NCI-H526 treated with DMSO at 0.1 percent for 48 hours (cell line): ENCODE measurements around the gene TRAF3IP1.
A peak's percentile ranks its signal among the peaks of the same experiment; 100 is the strongest.
"Not testable (repeated sequence)": the region's sequence is repeated elsewhere in the genome, so short reads cannot be mapped to it uniquely, and the experiment has no call there.

Experiments
- DNase-seq: peaks from one replicate; lab custom pipeline; 2025; lab: John Stamatoyannopoulos, UW

Gene TRAF3IP1, protein sequence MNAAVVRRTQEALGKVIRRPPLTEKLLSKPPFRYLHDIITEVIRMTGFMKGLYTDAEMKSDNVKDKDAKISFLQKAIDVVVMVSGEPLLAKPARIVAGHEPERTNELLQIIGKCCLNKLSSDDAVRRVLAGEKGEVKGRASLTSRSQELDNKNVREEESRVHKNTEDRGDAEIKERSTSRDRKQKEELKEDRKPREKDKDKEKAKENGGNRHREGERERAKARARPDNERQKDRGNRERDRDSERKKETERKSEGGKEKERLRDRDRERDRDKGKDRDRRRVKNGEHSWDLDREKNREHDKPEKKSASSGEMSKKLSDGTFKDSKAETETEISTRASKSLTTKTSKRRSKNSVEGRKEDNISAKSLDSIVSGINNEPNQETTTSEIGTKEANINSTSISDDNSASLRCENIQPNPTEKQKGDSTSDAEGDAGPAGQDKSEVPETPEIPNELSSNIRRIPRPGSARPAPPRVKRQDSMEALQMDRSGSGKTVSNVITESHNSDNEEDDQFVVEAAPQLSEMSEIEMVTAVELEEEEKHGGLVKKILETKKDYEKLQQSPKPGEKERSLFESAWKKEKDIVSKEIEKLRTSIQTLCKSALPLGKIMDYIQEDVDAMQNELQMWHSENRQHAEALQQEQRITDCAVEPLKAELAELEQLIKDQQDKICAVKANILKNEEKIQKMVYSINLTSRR

GRCh38 chr2:238320246-238320647 is at the start of gene TRAF3IP1:
Gene TRAF3IP1 (plus strand): TSS chr2:238320518. CDS start chr2:238320663, 145 bp downstream.
- DNase-seq = peak; percentile 77

DNA sequence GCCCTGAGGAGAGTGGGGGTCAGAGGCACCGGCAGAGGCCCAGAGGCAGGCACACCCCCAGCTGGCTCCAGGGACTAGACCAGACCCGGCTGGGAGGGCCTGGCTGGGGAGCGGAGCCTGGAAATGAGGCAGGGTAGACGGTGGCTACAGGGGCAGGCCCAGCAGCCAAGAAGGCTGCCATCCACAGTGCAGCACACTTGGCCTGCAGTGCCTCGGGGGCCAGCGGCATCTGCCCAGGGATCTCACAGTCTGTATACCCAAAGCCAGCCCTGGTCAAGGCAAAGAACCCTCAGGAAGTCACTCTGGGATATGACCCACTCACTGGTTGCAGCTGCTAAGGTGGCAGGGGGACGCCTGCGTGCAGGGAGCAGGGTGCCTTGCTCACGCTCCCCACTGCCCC is 49.7 kb upstream of the TRAF3IP1 start:
- no peak for DNase-seq

DNA sequence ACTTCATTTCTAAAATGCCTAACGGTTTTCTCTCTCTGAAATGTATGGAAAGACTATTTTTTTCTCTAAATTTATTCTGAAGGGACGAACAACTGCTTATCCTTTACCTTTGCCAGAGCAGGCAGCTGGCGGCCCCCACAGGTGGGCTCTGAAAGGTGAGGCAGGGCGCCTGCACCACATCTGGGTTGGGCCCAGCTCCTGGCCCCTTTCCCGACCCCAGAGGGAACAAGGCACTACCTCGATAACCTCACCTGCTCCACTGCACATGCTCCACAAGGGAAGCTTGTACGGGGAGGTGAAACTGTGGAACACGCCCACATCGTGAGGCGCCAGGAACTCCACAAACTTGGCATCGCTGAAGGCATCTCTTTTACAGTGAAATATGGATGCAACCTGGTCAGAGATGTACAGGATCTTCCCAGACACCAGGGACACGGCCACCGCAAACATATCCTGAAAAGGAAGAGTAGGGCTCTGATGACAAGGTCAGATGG is 49.2 kb upstream of the TRAF3IP1 start:
- no peak for DNase-seq

DNA sequence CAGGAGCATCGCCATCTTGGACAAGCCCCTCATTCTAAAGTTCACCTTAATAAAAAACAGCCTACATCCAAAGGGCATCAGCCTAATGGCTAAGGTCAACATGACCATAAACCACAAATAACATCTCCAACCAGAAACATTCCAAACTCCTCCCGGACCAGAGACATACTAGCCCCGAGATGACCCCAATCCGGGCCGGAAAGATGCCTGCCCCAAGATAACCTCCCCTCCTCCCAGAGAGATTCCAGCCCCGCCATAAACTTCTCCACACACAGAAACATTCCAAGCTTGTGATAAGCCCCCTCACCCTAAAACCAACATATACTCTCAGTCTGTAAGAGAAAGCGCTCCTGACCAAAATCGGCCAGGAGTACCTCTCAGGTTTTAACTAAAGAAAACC is 48.6 kb upstream of the TRAF3IP1 start:
- not testable (repeated sequence) for DNase-seq

GRCh38 chr2:238272156-238272555 is 48.2 kb upstream of the TRAF3IP1 start:
- no peak for DNase-seq

- not testable (repeated sequence) for DNase-seq
Observed at GRCh38 chr2:238273433-238273832, 46.9 kb upstream of the TRAF3IP1 start.

DNA sequence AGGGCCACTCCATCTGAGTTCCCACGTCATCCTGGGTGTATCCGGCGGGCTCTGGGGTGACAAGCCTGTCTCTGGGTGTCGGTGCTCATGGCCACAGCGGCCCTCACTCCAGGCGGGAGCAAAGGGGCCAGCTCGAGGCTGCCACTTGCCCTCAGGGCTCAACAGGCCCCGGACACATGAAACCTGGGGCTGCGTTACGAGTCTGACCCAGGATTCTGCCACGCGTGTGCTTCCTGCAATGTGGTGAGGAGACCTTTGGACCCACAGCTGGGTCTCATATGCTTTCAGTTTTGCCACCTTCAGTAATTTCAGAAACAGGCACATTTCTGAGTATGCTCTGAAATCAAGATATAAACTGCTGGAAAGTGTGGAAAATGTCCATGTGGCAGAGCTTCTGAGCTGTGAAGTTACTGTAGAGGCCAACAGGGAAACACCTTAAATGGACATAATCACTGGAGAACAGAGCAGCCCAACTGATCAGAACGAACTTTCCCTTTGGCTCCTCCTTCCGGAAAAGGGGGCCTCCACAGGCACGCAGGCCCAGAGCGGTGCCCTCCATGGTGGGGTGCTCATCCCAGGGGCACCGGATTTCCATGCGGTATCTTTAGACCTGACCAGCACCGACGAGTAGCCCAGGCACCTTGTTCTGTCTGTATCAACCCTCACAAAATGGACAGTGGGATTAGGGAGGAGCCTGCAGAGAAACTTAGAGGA is 46.0 kb upstream of the TRAF3IP1 start:
- DNase-seq = no peak

DNA sequence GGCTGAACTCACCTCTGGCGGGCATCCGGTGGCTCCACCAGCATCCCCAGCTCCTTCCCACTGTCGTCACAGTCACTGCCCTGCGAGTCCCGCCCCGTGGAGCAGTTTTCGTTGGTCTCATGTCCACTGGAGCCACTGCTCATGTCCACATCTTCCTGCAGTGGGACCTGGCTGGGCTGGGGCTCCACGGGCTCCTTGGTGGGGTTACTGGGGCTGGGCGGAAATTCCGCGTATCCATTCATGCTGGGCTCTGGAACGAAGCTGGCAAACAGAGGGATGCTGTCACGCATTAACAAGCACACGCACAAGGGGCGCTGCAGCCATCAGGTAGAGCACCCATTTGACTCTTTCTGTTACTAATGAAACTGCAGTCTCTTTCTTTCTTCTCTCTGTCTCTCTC is 42.6 kb upstream of the TRAF3IP1 start:
- no peak for DNase-seq

DNA sequence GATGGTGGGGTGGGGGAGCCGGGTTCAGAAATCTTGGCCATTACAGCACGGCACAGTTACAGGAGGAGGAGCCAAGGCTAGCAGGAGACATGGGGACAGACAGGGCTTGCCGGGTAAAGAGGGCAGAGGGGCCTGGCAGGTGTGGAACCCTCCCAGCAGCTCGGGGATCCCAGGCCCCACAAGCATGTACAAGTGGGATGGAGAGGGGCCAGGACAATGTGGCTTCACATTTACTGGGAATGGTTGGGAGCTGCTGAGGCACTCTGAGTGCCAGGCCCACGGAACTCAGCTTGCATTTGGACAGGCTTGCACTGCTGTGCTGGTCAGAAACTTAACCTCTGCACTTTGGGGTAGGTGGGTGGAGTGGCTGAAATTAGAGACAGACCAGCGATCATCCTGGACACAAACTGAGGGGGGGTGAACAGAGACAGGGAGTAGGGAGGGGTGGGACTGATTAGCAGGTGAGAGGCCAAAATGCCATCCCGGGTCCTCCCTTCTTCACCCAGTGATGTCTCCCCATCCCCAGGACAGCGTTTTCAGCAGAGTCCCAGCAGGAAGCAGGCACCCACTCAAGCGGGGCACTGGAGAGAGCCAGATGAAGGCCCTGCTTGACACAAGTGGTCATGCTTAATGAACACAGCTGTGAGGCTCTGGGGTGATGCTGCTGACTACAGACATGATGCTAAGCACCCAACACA is 41.5 kb upstream of the TRAF3IP1 start:
- DNase-seq = no peak

DNA sequence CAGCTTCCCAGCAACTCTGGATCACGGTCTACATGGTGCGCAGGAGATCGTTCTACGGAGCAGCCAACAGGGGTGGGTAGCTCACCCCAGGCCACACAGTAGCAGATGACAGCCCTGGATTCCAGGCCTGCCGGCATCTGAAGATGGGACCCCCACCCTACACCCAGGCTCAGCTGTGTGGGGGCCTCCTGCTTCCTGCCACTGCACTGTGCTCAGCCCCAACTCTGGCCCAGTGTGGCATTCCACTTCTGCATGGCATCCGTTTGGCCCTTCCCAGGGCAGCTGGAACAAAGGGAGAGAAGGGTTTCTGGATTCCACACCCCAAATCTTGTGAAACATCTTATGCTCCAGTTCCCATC is 41.0 kb upstream of the TRAF3IP1 start:
- no peak for DNase-seq

DNA sequence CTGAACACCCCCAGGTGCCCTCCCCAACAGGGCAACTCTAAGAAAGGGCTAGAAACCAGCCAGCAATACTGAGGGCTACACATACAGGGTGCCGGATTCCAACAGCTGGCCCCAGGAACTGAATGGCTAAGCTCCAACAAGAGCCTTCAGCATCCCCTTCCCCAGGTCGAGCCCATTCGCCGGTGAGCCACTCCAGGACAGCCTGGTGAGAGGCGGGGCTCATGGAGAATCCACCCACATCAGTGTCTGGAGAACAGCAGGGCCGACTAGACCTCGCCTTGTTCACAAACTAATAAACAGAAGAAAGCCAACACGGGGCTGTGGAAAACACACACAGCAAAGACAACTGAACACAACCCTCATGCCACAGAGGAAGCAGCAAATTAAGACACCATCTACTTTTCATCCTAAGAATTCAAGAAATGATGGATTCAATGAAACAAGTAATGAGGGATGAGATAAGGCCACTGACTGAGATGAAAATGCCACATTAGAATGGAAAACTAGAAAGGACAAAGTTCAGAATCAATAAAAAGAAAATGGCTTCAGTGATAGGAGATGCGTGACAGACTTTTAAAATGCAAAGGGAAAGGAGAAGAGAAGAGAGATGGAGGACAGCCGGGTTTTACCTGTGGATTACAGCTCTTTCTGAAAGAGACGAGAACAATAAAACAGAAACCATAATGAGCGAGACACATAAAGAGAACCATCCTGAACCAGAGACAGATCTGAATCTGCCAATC is 40.1 kb upstream of the TRAF3IP1 start:
- no peak for DNase-seq

- DNase-seq = no peak
Observed at GRCh38 chr2:238281826-238282480, 38.4 kb upstream of the TRAF3IP1 start.

GRCh38 chr2:238282861-238283738 is 37.2 kb upstream of the TRAF3IP1 start:
- DNase-seq = no peak

GRCh38 chr2:238284802-238285515 is 35.4 kb upstream of the TRAF3IP1 start:
- DNase-seq = no peak

GRCh38 chr2:238285653-238286082 is 34.6 kb upstream of the TRAF3IP1 start:
- DNase-seq = peak; percentile 93

DNA sequence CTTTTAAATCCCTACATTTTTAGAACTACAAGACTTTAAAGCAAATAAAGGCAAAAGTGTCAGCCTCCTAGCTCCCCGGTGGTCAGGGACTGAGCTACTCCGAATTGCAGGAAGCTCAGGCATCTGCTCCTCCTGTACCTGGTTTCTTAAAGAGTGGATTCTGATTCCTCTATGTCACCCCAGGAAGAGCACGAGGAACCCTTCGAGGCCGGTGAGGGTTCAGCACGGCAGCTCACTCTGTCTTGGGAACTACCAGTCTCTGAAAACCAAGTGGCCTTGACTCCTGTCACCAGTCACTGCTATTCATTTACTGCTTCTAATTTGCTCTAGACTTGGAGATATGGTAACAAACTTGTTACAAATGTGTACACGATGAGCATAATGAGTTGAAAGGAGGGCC is 34.2 kb upstream of the TRAF3IP1 start:
- DNase-seq = no peak

- peak; percentile 24 for DNase-seq
Observed at GRCh38 chr2:238286551-238286950, 33.8 kb upstream of the TRAF3IP1 start.

DNA sequence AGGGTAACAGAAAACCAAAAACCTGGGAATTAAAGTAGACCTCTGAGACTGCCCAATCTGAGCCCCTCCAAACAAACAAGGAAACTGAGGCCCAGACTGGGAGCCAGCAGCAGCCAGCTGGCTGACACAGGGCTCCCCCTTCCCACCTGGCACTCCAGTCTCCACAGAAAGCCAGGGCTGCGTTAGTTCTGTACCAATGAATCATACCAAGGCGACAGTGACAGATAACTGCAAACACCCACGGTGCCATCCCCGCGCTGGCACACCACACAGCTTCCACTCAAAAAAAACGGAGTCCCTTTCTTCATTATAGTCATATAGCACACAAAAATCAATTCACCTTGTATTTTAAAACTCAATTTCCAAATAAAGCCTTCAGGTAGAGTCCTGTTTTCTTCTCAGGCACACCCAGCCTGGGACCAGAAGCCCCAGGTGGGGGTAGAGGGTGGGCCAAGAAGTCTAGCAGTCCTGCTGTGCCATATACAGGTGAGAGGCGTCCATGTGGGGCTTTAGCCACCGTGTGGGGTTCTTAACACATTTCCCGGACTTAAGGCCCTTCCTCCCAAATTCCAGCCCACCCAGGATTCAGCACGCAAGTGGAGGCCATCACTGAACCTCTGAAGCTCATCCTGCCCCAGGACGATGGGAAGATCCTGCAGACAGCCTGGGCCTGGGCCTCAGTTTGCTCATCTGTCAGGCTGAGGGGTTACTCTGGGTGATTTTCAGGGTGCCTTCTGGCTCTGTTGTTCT is 33.2 kb upstream of the TRAF3IP1 start:
- no peak for DNase-seq
